GM18505 (cell line): ENCODE measurements around the gene TBX15.

Experiments
- ATAC-seq: cut with Tn5 transposase; IDR thresholded peaks from one replicate; pipeline ENCODE4 v1.9.1; 2021; ENCODE audit not compliant: unreplicated experiment
- POLR2A ChIP-seq: IDR thresholded peaks from 4 replicates; pipeline ENCODE4 v1.6.1; 2011; ENCODE audit warnings: borderline replicate concordance; ENCODE audit not compliant: insufficient read depth, insufficient read length; ENCODE audit errors: extremely low read depth

TBX15 gene

GRCh38 chr1:118948846-118949245 is 39.3 kb downstream of the TBX15 start:
- no peak for ATAC-seq
- TF ChIP-seq POLR2A: no peak

- no peak for ATAC-seq
Measured at GRCh38 chr1:118948351-118948750, 39.8 kb downstream of the TBX15 start.

GRCh38 chr1:118947790-118948189 is 40.4 kb downstream of the TBX15 start:
- TF ChIP-seq POLR2A: no peak
- ATAC-seq: no peak

More at GRCh38 chr1:118948351-118948750, 39.8 kb downstream of the TBX15 start:
- TF ChIP-seq POLR2A: no peak

- ATAC-seq: no peak
- TF ChIP-seq POLR2A: no peak
Measured at GRCh38 chr1:118947003-118947765, 41.0 kb downstream of the TBX15 start.

GRCh38 chr1:118945489-118945888 is 42.7 kb downstream of the TBX15 start:
- TF ChIP-seq POLR2A: no peak
- no peak for ATAC-seq

DNA sequence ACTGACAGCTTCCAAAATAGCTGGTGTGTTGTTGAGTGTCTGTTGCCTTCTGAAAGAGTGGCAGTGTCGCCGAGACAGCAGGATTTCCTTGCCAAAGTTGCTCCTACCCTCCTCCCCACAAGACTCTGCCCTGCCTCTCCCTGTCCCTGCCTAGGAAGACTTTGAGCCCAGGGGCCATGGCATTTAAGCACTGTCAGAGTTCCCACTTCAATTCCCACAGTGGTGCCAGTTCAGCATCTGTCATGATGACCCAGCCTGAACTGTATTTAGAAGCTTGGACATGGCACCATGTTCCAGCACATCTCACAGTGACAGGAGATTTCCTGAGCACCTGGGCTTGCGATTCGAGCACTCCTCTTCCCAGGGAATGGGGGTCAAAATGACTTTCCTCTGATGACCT is 43.6 kb downstream of the TBX15 start:
- ATAC-seq: no peak
- no peak for TF ChIP-seq POLR2A

- ATAC-seq: no peak
- TF ChIP-seq POLR2A: no peak
Measured at GRCh38 chr1:118944133-118944532, 44.0 kb downstream of the TBX15 start.

DNA sequence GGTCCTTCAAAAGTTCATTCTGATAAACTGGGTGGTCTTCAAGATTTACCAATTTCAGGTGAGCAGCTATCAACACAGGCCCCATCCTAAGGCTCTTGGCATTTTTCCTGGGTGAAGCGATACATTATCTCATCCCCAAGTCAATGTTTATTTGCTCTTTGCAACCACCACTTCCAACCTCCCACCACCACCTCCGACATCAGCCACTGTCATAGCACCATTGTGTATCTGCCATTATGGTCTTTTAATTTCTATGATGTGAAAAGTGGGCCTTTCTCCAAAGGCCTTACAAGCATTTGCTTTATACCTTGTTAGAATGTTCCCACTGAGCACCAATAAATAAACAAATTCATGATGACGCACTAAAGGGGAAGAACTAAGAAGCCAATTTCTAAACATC is 47.2 kb downstream of the TBX15 start:
- no peak for TF ChIP-seq POLR2A
- no peak for ATAC-seq

GRCh38 chr1:118937413-118938072 is 50.6 kb downstream of the TBX15 start:
- TF ChIP-seq POLR2A: no peak
- ATAC-seq: no peak

DNA sequence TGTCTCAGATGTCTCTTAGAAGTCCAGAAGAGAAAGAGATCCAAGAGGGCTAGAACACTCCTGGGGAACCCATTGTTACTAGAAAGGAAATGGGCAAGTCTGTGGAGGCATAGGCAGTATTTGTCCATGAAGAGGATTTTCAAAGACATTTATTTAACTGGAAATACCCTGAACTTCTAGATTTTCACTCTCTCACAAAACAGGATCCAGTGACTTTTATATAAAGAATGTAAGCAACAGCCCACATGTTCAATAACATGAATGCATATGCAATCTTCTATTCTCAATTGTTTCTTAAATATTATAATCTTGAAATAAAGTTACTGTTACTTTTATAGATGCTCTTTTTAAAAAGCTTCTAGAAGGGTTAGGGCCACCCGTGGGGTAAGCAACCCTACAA is 53.4 kb downstream of the TBX15 start:
- no peak for TF ChIP-seq POLR2A
- no peak for ATAC-seq

DNA sequence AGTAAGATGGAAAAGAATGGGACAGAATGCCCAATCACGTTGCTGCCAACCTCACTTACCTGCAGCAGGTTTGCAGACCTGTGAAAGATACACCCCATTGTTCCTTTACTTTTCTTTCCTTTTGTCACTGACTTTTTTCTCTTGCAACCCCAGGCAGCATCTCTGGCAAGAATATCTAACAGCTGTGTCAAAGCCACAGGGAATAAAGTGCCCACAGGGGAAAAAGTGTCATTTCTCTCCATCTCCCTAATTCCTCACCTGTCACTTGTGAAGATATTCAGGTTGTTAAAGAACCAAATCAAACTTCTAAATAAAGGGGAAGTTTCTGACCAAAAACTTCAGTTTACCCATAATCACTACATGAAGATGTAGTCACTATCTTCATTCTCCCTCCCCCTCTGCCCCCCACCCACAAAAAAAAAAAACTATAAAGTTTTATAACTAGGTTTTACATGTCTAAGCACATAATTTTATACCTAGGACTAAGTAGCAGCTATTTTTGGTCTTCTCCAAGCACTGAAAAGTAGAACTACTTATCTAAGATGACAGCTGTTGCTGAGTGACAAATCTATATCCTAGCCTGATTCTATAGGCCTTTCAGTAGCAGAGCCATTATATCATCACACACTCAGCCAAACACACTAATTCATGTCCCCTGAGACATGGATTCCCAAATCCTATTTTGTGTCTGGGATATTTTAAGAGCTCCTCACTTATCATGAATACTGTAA is 54.9 kb downstream of the TBX15 start:
- TF ChIP-seq POLR2A: no peak
- ATAC-seq: no peak

DNA sequence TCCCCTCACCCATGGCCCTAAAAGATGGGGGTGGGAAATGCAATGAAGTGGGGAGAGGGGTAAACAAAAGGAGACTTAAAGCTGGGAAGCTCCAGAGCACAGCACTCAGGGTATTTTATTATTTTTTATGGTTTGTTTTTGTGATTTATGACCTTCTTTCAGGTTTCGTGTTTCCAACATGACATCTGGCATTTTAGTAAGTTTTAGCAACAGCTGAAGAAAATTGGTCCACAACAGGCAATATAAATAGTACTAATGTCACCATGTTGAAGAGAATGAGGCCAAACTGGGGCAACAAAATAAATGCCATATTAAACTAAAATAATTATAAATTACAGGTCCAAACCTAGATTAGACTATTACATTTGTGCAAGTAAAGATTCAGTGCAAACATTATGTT is 56.3 kb downstream of the TBX15 start:
- no peak for ATAC-seq
- no peak for TF ChIP-seq POLR2A

DNA sequence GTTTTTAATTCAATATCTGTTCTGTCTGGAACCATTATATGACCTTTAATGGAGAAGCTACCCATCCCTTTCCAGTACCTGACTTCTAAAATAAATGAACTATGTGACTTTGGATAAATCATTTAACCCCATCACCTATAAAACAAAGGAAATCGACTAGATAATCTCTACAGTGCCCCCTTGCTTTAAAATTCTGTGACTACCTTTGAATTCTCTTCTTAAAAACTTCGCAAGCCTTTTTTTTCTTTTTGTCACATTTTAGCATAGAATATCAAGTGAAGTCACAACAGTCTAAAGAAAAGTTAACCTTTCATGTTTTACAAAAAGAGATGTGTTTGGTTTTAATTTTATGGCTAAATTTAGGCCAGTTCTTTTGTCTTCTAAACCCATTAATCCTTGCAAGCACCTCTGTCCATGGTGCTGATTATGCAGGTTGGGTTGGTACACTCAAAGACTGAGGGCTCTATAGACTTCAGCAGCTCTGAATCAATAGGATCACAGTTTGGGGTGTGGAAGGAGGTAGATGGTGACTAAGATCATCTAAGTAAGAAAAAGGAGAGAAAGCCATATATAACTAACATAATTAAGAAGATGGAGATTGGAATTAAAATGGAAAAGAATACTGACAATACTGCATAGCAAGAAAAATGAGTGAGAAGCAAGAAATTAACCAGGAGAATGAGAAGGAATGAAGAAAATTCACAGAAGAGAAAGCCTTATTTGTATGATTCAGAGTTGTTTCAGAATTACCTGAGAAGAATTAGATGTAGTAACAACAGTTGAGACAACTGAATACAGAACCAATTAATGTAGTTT is 59.2 kb downstream of the TBX15 start:
- TF ChIP-seq POLR2A: no peak
- ATAC-seq: no peak
